ENCODE results near the gene TSPAN7. TPM values are rescaled to one million over a fixed set of nuclear protein-coding genes. Genes with fewer than 3 reads are reported as not detected.

TSPAN7 gene
- total RNA-seq, 1 experiment from 2014 or later: 3.5 TPM

DNA sequence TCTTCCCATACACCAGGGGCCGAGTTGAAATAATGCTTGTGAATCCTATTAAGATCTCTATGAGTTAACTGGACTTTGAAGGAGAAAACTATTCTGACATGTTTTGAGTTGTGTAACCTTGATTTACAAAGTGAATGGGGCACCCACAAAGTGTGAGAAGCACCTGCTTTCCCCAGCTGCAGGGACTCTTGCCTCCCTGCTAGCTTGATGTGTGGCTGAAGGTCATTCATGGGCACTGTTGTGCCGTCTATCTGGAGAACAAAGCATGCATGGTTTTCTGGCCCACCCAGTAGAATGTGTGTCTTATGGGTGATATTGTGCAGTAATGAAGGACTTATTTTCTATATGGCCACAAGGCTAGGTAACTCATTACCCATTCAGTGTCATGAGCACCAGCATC is 53.1 kb downstream of the TSPAN7 start:
- H4K5ac ChIP-seq (ENCODE audit: insufficient read length, low read depth, low read length): no peak overlapping the region
- Mint-ChIP-seq H3K27ac (no peak overlapping the region), H3K36me3 (ENCODE audit: insufficient read depth in 1 of 3, low read depth in 3 of 3) (no peaks in the 10 kb centered on the region; a peak in 3 of 7 replicates), H3K9me3 (peaks cover 51 to 58% of the 10 kb centered on the region in 2 experiments), H3K27me3 (ENCODE audit: low read depth) (peaks cover 5% of the 10 kb centered on the region), H3K4me3 (no peak overlapping the region), H3K4me1 (peaks cover 5 to 7% of the 10 kb centered on the region in 2 experiments; a peak in 3 of 4 replicates)
- no peak overlapping the region for H3K23ac ChIP-seq (ENCODE audit: insufficient read length, low read depth, low read length)
- no peaks in the 10 kb centered on the region for H3K79me1 ChIP-seq (ENCODE audit: insufficient read depth, low read depth, low read length, poor library complexity, severe bottlenecking)
- no peak for DNase-seq
- H3K4me1 ChIP-seq (ENCODE audit: insufficient read depth, low read length): no peaks in the 10 kb centered on the region; the same call in 1 of the 2 replicates
- no peaks in the 10 kb centered on the region for H3K79me2 ChIP-seq (ENCODE audit: insufficient read depth, low read length)
- H3T11ph ChIP-seq (ENCODE audit: low read length): no peak overlapping the region
- H3K4me2 ChIP-seq (ENCODE audit: insufficient read depth, insufficient read length, low read length): no peak overlapping the region
- H2AFZ ChIP-seq (ENCODE audit: low read length): no peak overlapping the region
- no peak overlapping the region for H2BK12ac ChIP-seq (ENCODE audit: insufficient read length, low read depth, low read length)
- no peak overlapping the region for H3K56ac ChIP-seq (ENCODE audit: insufficient read length, low read depth, low read length)
- H3K14ac ChIP-seq (ENCODE audit: insufficient read depth, low read length): no peak overlapping the region
- no peak overlapping the region for H4K91ac ChIP-seq (ENCODE audit: insufficient read length, low read depth, low read length)
- no peak overlapping the region for H2BK5ac ChIP-seq (ENCODE audit: insufficient read length, low read length)
- H3K9me3 ChIP-seq (ENCODE audit: control insufficient read depth, low read depth, low read length): no peaks in the 10 kb centered on the region
- H2BK15ac ChIP-seq (ENCODE audit: low read depth, low read length): no peak overlapping the region
- no peak overlapping the region for H3K27ac ChIP-seq (ENCODE audit: insufficient read length, low read depth, low read length)
- no peaks in the 10 kb centered on the region for H4K20me1 ChIP-seq (ENCODE audit: control insufficient read depth, insufficient read depth, insufficient read length)
- no peaks in the 10 kb centered on the region for H3K23me2 ChIP-seq (ENCODE audit: insufficient read length, low read depth, low read length, poor library complexity, severe bottlenecking)
- no peak overlapping the region for H3K18ac ChIP-seq (ENCODE audit: insufficient read length, low read depth, low read length)
- no peak overlapping the region for H2AK5ac ChIP-seq (ENCODE audit: insufficient read length, low read length)
- no CpG with 5 or more reads among the region's 2 CpGs for WGBS (ENCODE audit: extremely low coverage, insufficient read length, low lambda C conversion rate)
- no peak overlapping the region for H4K8ac ChIP-seq (replicated peaks; ENCODE audit: insufficient read length, low read depth, low read length)
- H2BK20ac ChIP-seq (ENCODE audit: low read depth, low read length, poor library complexity, severe bottlenecking): no peak overlapping the region
- no peak overlapping the region for H3K4ac ChIP-seq (ENCODE audit: low read depth, low read length)
- H2BK120ac ChIP-seq (ENCODE audit: low read depth, low read length, poor library complexity, severe bottlenecking): no peak overlapping the region
- TF ChIP-seq, protein P1, sequence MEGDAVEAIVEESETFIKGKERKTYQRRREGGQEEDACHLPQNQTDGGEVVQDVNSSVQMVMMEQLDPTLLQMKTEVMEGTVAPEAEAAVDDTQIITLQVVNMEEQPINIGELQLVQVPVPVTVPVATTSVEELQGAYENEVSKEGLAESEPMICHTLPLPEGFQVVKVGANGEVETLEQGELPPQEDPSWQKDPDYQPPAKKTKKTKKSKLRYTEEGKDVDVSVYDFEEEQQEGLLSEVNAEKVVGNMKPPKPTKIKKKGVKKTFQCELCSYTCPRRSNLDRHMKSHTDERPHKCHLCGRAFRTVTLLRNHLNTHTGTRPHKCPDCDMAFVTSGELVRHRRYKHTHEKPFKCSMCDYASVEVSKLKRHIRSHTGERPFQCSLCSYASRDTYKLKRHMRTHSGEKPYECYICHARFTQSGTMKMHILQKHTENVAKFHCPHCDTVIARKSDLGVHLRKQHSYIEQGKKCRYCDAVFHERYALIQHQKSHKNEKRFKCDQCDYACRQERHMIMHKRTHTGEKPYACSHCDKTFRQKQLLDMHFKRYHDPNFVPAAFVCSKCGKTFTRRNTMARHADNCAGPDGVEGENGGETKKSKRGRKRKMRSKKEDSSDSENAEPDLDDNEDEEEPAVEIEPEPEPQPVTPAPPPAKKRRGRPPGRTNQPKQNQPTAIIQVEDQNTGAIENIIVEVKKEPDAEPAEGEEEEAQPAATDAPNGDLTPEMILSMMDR (conservative IDR thresholded peaks at IDR 0.05): no peak
- no peaks in the 10 kb centered on the region for H3K27me3 ChIP-seq (ENCODE audit: insufficient read depth, low read length)
- no peak overlapping the region for H3K9ac ChIP-seq (ENCODE audit: extremely low read depth, insufficient read length, low read length)

Measured in H9 (cell line).